Mucosa of descending colon (tissue), 3 donors: ENCODE results near the gene AP2A2. TPM values are rescaled to one million over a fixed set of nuclear protein-coding genes. Genes with fewer than 3 reads are reported as not detected.
"Not testable (repeated sequence)": the region's sequence is repeated elsewhere in the genome, so short reads cannot be mapped to it uniquely, and the experiment has no call there.

Source experiments
- ATAC-seq: fragments of 200-7000 bp; cut with Tn5 transposase; one replicate; pipeline ENCODE4 v1.9.1; 2020; ENCODE audit warnings: mild to moderate bottlenecking, moderate library complexity
- DNase-seq, 3 donors: peaks; one replicate each; pipeline ENCODE4 v3.0.0-alpha.2; 2020
- H3K36me3 ChIP-seq: fragments of 200-600 bp; one replicate; pipeline ENCODE4 v1.8.0; 2021; ENCODE audit warnings: low read depth, mild to moderate bottlenecking
- H3K4me1 ChIP-seq: fragments of 200-600 bp; one replicate; pipeline ENCODE4 v1.8.0; 2021; ENCODE audit warnings: low read depth, mild to moderate bottlenecking
- H3K4me3 ChIP-seq: fragments of 200-600 bp; one replicate; pipeline ENCODE4 v1.8.0; 2021; ENCODE audit warnings: mild to moderate bottlenecking
- H3K9me3 ChIP-seq: fragments of 200-600 bp; one replicate; pipeline ENCODE4 v1.8.0; 2021; ENCODE audit warnings: mild to moderate bottlenecking
- CTCF ChIP-seq: fragments of 200-600 bp; IDR thresholded peaks from one replicate; pipeline ENCODE4 v1.8.0; 2022; ENCODE audit warnings: antibody characterized with exemption, mild to moderate bottlenecking
- intact Hi-C, 2 donors: fragments of 100-400 bp; cut with DNase I in 1 of 2; cut with micrococcal nuclease in 1 of 2; formaldehyde crosslinking; loops; one replicate each; pipeline versions ENCODE4 v1.11.0 to v1.11.1; 2022; cut with DNase I, micrococcal nuclease
- total RNA-seq, 3 donors: library from RNA; stranded (reverse); fragmentation: NEBNext Ultra II Directional in 2 of 3; extraction: Animal tissue kit (Norgen Biotek cat#: 25700) in 2 of 3; gene quantifications; one replicate each; pipeline versions ENCODE4 v1.2.1 to v1.2.4, GENCODE V29; 2021 to 2023
- donor health status: DM: no; HTN: no; CAD: no; lungs with moderate emphysema.
- donor health status: DM: no; HTN: no; CAD: no.
- donor health status: DM: no; HTN: yes; CAD: no.

Gene AP2A2
- total RNA-seq, 3 donors from 2014 or later = 68.8 to 105 (median 99.5) TPM

GRCh38 chr11:971092-971690 is 45.5 kb downstream of the AP2A2 start:
- ATAC-seq (no peak), DNase-seq (no peak)
- no peaks in the 10 kb centered on the region for H3K4me1 ChIP-seq
- TF ChIP-seq CTCF = no peak
- no peaks in the 10 kb centered on the region for H3K9me3 ChIP-seq
- intact Hi-C loops = no loop called here
- H3K36me3 ChIP-seq = no peaks in the 10 kb centered on the region
- H3K4me3 ChIP-seq = no peak overlapping the region

GRCh38 chr11:971731-972365 is 46.2 kb downstream of the AP2A2 start:
- no peak overlapping the region for H3K4me3 ChIP-seq
- TF ChIP-seq CTCF = no peak
- H3K4me1 ChIP-seq = no peaks in the 10 kb centered on the region
- DNase-seq = no peak
- no peaks in the 10 kb centered on the region for H3K36me3 ChIP-seq
- intact Hi-C loops = no loop called here
- no peak for ATAC-seq
- no peaks in the 10 kb centered on the region for H3K9me3 ChIP-seq

- ATAC-seq (no peak), DNase-seq (no peak)
- intact Hi-C loops = no loop called here
- no peak for TF ChIP-seq CTCF
- H3K4me3 ChIP-seq = no peak overlapping the region
- H3K4me1 ChIP-seq = no peaks in the 10 kb centered on the region
- no peaks in the 10 kb centered on the region for H3K9me3 ChIP-seq
- no peaks in the 10 kb centered on the region for H3K36me3 ChIP-seq
Observed at GRCh38 chr11:972523-973211, 47.0 kb downstream of the AP2A2 start.

DNA sequence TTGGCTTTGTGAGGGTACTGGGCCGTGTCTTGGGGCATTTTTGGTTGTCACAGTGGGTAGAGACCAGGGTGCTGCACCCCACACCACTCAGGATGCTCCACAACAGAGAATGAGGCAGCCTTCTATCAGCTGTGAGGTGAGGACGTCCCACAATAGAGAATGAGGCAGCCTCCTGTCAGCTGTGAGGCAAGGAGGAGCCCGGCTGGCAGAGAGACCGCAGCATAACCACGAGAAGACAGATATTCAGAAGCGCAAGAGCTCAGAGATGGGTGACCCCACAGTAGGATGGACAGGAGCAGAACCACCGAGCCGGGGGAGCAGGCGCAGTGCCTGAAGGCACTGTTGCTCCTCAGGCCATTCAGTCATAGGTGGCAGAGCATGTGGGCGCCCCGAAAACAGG is 47.6 kb downstream of the AP2A2 start:
- no peaks in the 10 kb centered on the region for H3K9me3 ChIP-seq
- H3K4me1 ChIP-seq = no peaks in the 10 kb centered on the region
- no peak for TF ChIP-seq CTCF
- intact Hi-C loops = no loop called here
- ATAC-seq (no peak), DNase-seq (no peak)
- H3K36me3 ChIP-seq = no peaks in the 10 kb centered on the region
- H3K4me3 ChIP-seq = no peak overlapping the region

GRCh38 chr11:975376-975775 is 49.7 kb downstream of the AP2A2 start:
- intact Hi-C loops, H3K36me3 ChIP-seq, ATAC-seq, DNase-seq, H3K4me3 ChIP-seq, H3K9me3 ChIP-seq, H3K4me1 ChIP-seq: not testable (repeated sequence)

DNA sequence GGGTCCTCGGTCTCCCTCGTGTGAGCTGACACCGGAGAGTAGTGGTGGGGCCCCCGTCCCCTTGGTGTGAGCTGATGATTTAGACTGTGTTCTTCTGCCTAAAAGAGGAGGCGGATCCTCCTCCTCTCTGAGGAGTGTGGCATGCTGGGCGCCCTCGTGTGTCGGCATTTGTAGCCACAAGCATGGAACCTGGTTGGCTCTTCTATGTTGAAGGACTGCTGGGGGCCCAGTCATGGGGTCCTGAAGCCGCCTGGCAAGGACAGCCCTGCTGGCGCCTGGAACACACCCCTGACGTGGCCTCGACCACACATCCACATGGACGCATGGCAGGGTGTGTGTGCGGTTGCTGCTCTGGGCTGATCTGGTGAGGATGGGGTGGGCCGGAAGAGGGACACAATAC is 50.2 kb downstream of the AP2A2 start:
- intact Hi-C loops = no loop called here
- peak in 1 of 3 donors; percentile 37 for DNase-seq
- TF ChIP-seq CTCF = no peak
- Histone ChIP-seq H3K36me3 (peaks cover 3% of the 10 kb centered on the region), H3K4me3 (no peak overlapping the region), H3K9me3 (no peaks in the 10 kb centered on the region), H3K4me1 (no peaks in the 10 kb centered on the region)
- peak; percentile 28 for ATAC-seq
